Hepatocyte (in vitro differentiated cells): ENCODE results near the gene ROPN1B.
"Not testable (repeated sequence)": the region's sequence is repeated elsewhere in the genome, so short reads cannot be mapped to it uniquely, and the experiment has no call there.

Experiments
- CTCF ChIP-seq: fragments of 200-600 bp; sonication (generic); IDR thresholded peaks from 2 replicates; pipeline ENCODE4 v1.5.1; 2016; ENCODE audit warnings: antibody characterized with exemption, mild to moderate bottlenecking; ENCODE audit not compliant: poor library complexity
- EZH2 ChIP-seq: fragments of 200-600 bp; sonication (generic); IDR thresholded peaks from 2 replicates; pipeline ENCODE4 v1.6.1; 2016; ENCODE audit warnings: antibody characterized with exemption, mild to moderate bottlenecking, borderline replicate concordance
- EZH2phosphoT487 ChIP-seq: fragments of 200-600 bp; sonication (generic); IDR thresholded peaks from one replicate; pipeline ENCODE4 v1.6.1; 2018; ENCODE audit warnings: antibody characterized with exemption, mild to moderate bottlenecking, low read depth, moderate library complexity; ENCODE audit not compliant: unreplicated experiment, severe bottlenecking

DNA sequence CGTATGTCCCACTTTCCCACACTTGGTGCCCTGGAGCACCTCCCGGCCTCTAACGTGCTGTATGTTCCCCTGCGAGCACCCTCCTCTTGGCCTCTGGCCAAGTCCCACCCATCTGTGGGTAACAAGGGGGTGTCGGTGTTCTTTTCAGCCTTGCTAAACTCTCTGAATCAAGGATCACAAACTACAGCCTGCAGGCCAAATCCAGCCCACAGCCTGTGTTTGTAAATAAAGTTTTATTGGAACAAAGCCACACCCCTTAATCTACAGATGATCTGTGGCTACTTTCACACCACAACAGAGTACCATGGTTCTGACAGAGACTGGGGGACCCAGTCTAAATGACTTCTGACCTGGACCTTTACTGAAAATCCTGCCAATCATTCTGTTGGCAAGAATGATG is 39.2 kb upstream of the ROPN1B start:
- not testable (repeated sequence) for TF ChIP-seq CTCF, EZH2, EZH2phosphoT487
